Muscle layer of colon (tissue), 2 donors: ENCODE measurements around the gene CALML6.
"Not testable (repeated sequence)": the region's sequence is repeated elsewhere in the genome, so short reads cannot be mapped to it uniquely, and the experiment has no call there.

ENCODE experiments used
- H3K27ac ChIP-seq: one replicate; pipeline ENCODE4 v1.7.0; 2013; ENCODE audit warnings: low read depth, mild to moderate bottlenecking, low read length, moderate library complexity
- H3K27me3 ChIP-seq, 2 donors: one replicate each; pipeline ENCODE4 v1.7.0; 2013; ENCODE audit warnings: low read length in 2 of 2, mild to moderate bottlenecking in 2 of 2; ENCODE audit not compliant: insufficient read depth in 2 of 2, control insufficient read depth in 1 of 2
- H3K36me3 ChIP-seq: one replicate; pipeline ENCODE4 v1.7.0; 2013; ENCODE audit warnings: mild to moderate bottlenecking, low read length; ENCODE audit not compliant: insufficient read depth
- H3K4me1 ChIP-seq: one replicate; pipeline ENCODE4 v1.7.0; 2013; ENCODE audit warnings: mild to moderate bottlenecking, low read length; ENCODE audit not compliant: insufficient read depth
- H3K4me3 ChIP-seq, 2 donors: one replicate each; pipeline ENCODE4 v1.7.0; 2013; ENCODE audit warnings: low read length in 2 of 2, low read depth in 1 of 2, mild to moderate bottlenecking in 1 of 2, moderate library complexity in 1 of 2
- H3K9ac ChIP-seq: one replicate; pipeline ENCODE4 v1.7.0; 2013; ENCODE audit warnings: low read length
- H3K9me3 ChIP-seq: one replicate; pipeline ENCODE4 v1.7.0; 2013; ENCODE audit warnings: mild to moderate bottlenecking, low read length
- donor health status: abdominal sarcoma.
- donor health status: Adenocarcinoma of cecum.

The CALML6 gene

GRCh38 chr1:1881727-1882126 is 33.3 kb upstream of the CALML6 start:
- Histone ChIP-seq H3K4me1 (peaks cover 46% of the 10 kb centered on the region), H3K27me3 (no peaks in the 10 kb centered on the region), H3K9me3 (no peaks in the 10 kb centered on the region), H3K9ac (no peak overlapping the region), H3K36me3 (peaks cover 5% of the 10 kb centered on the region), H3K27ac (no peak overlapping the region), H3K4me3 (peak overlapping the region in 1 of 2 donors; percentile 23)

DNA sequence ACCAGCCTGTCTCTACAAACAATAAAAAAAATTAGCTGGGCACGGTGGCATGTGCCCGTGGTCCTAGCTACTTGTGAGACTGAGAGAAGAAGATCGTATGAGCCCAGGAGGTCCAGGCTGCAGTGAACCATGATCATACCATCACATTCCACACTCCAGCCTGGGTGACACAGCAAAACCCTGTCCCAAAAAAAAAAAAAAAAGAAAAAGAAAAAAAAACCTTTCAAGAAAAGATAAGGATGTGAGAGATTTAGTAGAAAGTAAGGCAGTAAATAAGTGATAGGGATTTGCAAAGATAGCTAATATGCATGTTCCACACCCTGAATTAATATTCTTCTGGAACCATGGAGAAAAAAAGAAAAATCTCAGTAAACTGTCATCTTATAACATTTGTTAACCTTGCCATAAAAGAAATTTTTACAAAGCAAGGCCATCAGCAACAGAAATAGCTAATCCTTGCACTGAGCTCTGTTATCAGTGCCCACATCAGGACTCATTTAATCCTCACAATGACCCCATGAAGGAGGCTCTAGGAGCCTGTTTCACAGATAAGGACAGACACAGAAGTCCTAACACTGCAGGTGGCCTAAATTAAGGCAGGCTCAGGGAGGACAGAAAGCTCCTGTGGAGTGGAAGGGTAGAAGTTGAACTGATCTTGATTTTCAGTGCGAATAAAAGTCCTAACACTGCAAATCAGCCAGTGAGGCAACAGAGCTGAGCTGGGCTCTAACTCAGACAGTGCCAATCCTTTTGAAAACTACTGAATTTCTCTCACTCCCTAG is 31.8 kb upstream of the CALML6 start:
- no peak overlapping the region for H3K27ac ChIP-seq
- H3K27me3 ChIP-seq: no peaks in the 10 kb centered on the region
- peaks cover 5% of the 10 kb centered on the region for H3K36me3 ChIP-seq
- H3K4me1 ChIP-seq: peaks cover 49% of the 10 kb centered on the region
- no peaks in the 10 kb centered on the region for H3K9me3 ChIP-seq
- H3K4me3 ChIP-seq: no peak overlapping the region
- no peak overlapping the region for H3K9ac ChIP-seq

DNA sequence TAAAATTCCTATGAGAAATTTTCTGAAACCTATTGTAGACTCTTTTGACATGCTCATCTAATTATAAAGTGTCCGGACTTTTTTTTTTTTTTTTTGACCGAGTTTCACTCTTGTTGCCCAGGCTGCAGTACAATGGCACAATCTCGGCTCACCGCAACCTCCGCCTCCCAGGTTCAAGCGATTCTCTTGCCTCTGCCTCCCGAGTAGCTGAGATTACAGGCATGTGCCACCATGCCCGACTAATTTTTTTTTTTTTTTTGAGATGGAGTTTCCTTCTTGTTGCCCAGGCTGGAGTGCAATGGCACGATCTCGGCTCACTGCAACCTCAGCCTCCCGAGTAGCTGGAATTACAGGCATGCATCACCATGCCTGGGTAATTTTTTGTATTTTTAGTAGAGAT is 31.2 kb upstream of the CALML6 start:
- H3K9me3 ChIP-seq, H3K4me3 ChIP-seq, H3K9ac ChIP-seq, H3K27ac ChIP-seq, H3K27me3 ChIP-seq, H3K36me3 ChIP-seq: not testable (repeated sequence)
- peaks cover 50% of the 10 kb centered on the region for H3K4me1 ChIP-seq

GRCh38 chr1:1889090-1889750 is 25.8 kb upstream of the CALML6 start:
- peak overlapping the region; percentile 39 for H3K9ac ChIP-seq
- peak overlapping the region; percentile 63 to 79 for H3K4me3 ChIP-seq
- H3K27me3 ChIP-seq: peaks cover 0 to under 1% of the 10 kb centered on the region in 2 donors
- no peaks in the 10 kb centered on the region for H3K36me3 ChIP-seq
- H3K4me1 ChIP-seq: peaks cover 35% of the 10 kb centered on the region
- H3K9me3 ChIP-seq: no peaks in the 10 kb centered on the region
- H3K27ac ChIP-seq: peak overlapping the region; percentile 83

GRCh38 chr1:1889847-1890505 is 25.1 kb upstream of the CALML6 start:
- Histone ChIP-seq H3K36me3 (no peaks in the 10 kb centered on the region), H3K4me3 (peak overlapping the region; percentile 63 to 79), H3K27me3 (peaks cover 2 to 8% of the 10 kb centered on the region in 2 donors), H3K9ac (peak overlapping the region; percentile 39), H3K27ac (peak overlapping the region; percentile 83), H3K9me3 (no peaks in the 10 kb centered on the region), H3K4me1 (peaks cover 38% of the 10 kb centered on the region)

- Histone ChIP-seq H3K4me3 (peak within 1 kb of the TSS; percentile 63 to 79), H3K9ac (peak within 1 kb of the TSS; percentile 81), H3K27me3 (peaks cover 7 to 16% of the 10 kb centered on the region in 2 donors), H3K4me1 (peaks cover 38% of the 10 kb centered on the region), H3K36me3 (no peaks in the 10 kb centered on the region), H3K27ac (peak within 1 kb of the TSS; percentile 83), H3K9me3 (no peaks in the 10 kb centered on the region)
These were observed 24.3 kb upstream of the CALML6 start, which contains the start of gene GNB1 for GRCh38 chr1:1890506-1891348. TSS of gene GNB1 (minus strand) at chr1:1891087. CDS start at chr1:1825453, 65,634 bp downstream.

DNA sequence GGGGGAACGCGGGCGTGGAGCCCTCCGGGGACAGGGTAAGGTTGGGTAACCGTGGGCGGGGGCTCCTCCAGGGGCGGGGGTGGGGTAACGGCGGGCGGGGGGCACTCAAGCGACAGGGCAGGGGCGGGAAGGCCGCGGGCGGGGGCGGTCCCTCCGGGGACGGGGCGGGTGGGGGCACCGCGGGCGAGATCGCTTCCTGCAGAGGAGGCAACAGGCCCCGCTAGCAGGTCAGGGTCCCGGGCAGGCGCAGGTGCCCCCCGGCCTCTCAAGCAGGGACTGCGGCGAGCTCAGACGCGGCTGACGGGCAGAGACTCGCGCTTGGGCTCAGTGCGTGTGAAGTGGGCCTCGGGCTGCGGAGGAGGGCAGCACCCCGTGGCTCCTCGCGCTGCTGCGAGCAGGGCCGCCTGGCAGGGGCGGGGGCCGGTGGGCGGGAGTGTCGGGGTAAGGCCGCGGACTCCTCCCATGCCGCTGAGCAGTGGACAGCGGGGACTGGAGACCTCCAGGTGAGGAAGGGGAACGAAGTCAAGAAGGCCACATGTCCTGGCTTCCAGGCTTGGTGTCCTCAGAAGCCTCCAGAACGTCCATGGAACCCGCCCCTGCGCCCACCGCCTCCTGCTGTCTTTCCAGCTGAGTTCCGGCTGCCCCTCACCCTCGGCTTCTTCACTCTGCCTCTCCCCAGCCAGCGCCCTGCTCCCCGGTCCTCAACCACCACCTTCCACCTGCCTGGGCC is 23.5 kb upstream of the CALML6 start:
- H3K27me3 ChIP-seq: peaks cover 11 to 19% of the 10 kb centered on the region in 2 donors
- peaks cover 32% of the 10 kb centered on the region for H3K4me1 ChIP-seq
- peak overlapping the region; percentile 81 for H3K9ac ChIP-seq
- H3K9me3 ChIP-seq: no peaks in the 10 kb centered on the region
- H3K36me3 ChIP-seq: no peaks in the 10 kb centered on the region
- H3K27ac ChIP-seq: peak overlapping the region; percentile 68
- peak overlapping the region; percentile 34 to 39 for H3K4me3 ChIP-seq

DNA sequence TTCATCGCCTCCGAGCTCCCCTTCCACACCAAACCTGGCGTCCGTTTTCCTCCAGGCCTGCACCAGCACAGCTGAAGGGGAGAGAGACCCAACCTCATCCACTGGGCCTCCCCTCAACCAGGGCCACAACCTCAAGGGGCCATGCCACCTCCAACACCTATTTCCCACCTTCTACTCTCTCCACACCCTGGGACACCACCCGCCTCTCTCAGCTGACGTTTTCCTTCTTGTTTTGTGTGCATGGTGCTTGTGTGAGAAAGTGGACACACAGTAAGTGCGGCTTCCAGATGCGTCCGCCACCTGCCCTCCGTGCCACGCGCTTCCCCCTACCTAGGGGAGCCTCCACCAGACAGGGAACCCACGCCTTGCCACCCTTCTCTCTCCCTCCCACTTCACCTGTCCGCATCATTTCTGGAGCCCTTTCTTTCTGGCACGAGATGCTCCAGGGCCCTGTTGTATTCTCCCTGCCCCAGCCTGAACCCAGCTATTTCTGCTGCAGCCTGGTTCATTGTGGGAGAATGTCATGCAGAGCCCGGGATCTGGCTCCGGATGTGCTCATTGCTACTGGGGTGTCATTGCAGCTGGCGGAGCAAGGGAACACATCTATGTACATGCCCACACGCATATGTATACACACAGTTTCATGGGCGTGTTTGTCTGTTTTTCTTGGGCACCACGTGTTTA is 22.8 kb upstream of the CALML6 start:
- Histone ChIP-seq H3K9me3 (no peaks in the 10 kb centered on the region), H3K27ac (peak overlapping the region; percentile 68), H3K4me1 (peaks cover 31% of the 10 kb centered on the region), H3K4me3 (peak overlapping the region; percentile 22 to 39), H3K36me3 (no peaks in the 10 kb centered on the region), H3K9ac (peak overlapping the region; percentile 81), H3K27me3 (peaks cover 11 to 19% of the 10 kb centered on the region in 2 donors)

GRCh38 chr1:1892763-1893120 is 22.3 kb upstream of the CALML6 start:
- H3K36me3 ChIP-seq: no peaks in the 10 kb centered on the region
- peak overlapping the region in 1 of 2 donors; percentile 39 for H3K4me3 ChIP-seq
- H3K9ac ChIP-seq: peak overlapping the region; percentile 81
- no peaks in the 10 kb centered on the region for H3K9me3 ChIP-seq
- peaks cover 11 to 19% of the 10 kb centered on the region in 2 donors for H3K27me3 ChIP-seq
- H3K27ac ChIP-seq: no peak overlapping the region
- peaks cover 28% of the 10 kb centered on the region for H3K4me1 ChIP-seq
